GM21360 (cell line): ENCODE results near the gene CTDP1.

ENCODE experiments used
- ATAC-seq: cut with Tn5 transposase; IDR thresholded peaks from one replicate; pipeline ENCODE4 v1.9.1; 2021; ENCODE audit warnings: mild to moderate bottlenecking, moderate library complexity; ENCODE audit not compliant: unreplicated experiment

Gene CTDP1

DNA sequence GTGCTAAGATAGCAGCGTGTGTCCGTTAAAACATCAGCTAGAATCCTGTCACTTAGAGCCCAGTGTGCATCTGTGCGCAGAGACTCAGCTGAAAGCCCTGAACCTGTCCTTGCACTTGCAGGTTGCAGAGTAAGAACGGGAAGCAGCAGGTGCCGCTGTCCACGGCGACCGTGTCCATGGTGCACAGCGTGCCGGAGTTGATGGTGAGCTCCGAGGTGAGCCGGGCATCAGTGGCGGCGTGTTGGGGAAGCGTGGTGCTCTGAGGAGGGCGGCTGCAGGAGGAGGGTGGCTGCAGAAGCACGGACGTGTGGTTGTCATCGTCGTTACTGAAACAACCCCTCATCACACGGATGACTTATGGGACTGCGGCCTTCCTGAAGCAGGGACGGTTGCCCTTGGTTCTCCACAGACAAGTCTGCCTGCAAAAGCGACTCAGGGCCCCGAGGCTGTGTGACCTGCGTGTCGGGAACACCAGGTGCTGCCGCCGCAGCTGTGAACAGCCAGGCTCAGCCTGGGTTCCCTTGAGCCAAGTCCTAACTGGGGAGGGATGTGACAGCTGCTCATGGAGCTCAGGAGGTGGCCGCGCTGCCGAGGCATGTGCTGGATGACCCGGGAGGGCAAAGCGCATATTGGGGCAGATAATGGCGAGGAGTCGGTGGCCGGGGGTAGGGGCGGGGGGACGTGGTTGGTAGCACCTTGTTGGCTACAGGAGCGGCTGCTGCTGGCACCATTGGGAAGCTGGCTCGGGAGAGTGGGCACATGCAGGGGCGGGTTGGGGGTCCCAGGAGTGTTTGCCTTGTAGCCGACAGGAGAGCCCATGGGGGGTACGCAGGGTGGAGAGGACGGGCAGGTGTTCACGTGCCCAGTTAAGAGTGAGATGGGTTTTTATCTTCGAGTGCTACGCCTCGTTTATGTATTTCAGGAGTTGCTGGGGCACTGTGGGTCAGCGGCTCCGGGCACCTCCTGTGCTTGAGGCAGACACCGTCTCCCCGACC, 16.6 kb downstream of the CTDP1 start:
- ATAC-seq = no peak

DNA sequence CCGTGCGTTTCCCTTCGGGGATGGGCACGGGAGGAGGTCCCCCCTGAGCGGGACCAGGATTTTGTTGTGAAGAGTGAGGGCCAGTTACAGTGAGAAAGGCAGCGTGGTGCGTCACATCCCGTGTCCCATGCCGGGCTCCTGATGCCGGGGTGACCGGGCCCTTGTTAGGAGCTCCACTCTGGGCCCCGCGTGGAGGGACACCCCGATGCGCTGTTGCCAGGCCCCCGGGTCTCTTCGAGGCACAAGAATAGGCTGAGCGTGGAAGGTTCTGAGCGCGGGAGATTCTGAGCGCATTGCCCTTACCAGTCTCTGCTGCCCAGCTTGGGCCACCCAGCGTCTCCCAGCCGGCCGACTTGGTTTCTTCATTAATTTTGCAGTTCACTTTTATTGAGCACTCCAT, 17.6 kb downstream of the CTDP1 start:
- ATAC-seq = no peak

GRCh38 chr18:79697976-79698375, 18.4 kb downstream of the CTDP1 start:
- no peak for ATAC-seq

DNA sequence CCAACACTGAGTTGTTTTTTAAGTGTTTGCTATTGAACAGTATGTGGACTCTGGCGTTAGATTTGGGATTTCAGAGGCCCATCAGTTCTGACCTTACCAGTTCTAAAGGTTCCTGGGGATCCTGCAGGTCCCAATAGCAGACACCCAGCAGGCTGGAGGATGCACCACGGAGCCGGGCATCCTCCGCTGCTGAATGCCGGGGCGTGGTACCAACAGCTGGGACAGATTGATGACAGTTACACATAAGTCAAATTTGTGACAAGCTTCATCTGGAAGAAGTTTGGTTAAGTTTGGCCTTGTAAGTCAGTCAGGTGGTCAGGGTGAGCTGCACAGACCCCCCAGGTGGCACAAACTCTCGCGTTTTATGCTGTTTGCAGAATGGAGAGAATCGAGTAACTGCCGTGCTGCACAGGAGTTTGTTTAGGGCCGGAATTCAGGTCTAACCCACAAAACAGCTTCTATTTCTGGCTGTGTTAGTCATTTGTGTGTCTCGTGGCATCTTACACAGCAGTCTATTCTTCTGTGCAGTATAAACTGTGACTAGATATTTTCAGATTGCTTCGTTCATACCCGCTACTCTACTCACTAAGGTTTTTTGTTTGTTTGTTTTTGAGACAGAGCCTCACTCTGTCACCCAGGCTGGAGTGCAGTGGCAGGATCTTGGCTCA, 19.2 kb downstream of the CTDP1 start:
- ATAC-seq = no peak

- no peak for ATAC-seq
Observed at GRCh38 chr18:79699653-79700052, 20.1 kb downstream of the CTDP1 start.

DNA sequence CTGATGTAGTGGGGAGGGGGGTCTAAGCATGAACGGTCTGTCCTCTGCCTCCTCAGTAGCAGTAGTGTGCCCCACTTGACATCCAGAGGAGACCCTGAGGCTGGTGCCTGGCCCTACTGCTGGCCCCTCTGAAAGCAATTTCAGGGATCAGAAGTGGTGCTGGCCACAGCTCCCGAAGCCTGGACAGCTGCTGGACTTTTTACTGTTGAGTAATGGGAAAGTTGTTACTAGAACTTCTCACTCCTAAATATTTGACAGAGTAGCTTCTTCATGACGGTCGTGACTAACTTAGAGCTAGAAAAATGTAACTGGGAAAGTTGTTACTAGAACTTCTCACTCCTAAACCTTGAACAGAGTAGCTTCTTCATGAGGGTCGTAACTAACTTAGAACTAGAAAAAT, 23.3 kb downstream of the CTDP1 start:
- ATAC-seq = no peak

DNA sequence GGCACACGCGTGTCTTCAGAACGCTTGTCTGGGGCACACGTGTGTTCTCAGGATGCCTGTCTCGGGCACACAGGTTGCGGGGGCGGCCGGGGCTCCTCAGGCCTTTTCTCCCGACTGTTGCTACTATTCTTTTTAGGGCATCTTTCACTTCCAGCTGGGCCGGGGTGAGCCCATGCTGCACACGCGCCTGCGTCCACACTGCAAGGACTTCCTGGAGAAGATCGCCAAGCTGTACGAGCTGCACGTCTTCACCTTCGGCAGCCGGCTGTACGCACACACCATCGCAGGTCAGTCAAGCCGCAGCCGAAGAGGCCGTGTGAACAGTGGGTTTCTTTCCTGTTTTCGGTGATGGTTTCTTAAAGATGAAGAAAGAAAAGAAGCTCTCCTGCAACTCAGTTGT, 25.0 kb downstream of the CTDP1 start:
- no peak for ATAC-seq

GRCh38 chr18:79705272-79705671, 25.7 kb downstream of the CTDP1 start:
- no peak for ATAC-seq

DNA sequence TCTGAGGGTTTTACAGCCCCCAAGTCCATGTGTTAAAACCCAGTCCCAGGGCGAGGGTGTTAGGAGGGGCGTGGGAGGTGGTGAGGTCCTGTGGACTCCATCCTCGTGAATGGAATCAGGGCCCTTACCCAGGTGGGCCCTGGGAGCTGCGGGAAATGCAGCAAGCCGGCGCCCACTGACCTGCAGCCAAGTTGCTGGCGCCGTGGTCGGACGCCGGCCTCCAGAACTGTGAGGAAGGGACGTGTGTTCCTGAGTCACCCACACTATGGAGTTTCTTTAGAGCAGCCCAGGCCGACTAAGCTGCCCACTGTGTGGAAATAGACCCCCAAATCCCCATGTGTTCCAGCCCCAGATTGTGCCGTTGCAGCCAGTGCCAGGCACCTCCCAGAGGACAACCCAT, 26.4 kb downstream of the CTDP1 start:
- no peak for ATAC-seq

GRCh38 chr18:79706658-79707057, 27.1 kb downstream of the CTDP1 start:
- no peak for ATAC-seq

GRCh38 chr18:79707239-79707638, 27.6 kb downstream of the CTDP1 start:
- no peak for ATAC-seq

DNA sequence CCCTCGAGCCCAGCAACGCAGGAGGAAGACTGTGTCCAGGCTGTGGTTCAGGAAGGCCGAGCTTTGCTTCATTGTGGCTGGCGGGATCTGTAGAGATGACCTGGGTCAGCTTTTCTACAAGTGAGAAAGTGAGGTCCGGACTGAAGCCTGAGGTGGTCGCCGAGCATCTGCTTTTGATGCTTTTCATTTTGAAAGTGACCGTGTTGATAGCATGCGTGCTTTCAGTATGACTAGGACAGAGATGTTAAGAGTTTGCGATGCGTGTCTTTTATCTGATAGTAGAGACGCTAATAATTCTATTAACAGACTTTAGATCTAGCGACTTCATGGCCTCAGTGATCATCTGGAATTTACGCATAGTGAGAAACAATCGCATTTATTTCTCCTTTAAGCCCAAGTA, 28.1 kb downstream of the CTDP1 start:
- no peak for ATAC-seq

DNA sequence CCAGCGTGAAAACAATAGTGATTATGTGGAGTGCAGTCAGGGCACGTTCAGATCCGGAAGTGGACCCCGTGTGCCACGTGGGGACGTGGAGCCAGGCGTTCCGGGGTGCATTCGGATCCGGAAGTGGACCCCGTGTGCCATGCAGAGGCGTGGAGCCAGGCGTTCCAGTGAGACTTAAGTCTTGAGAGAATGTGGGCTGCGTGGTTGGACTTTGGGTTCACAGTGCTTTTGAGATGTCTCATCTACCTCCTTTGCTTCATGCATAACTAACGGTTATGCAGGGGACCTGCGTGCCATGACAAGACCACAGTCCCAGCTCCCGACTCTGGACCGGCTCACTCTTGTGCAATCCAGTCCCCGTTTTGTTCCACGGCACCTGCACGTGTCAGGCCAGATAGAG, 28.8 kb downstream of the CTDP1 start:
- no peak for ATAC-seq

GRCh38 chr18:79712206-79712857, 32.7 kb downstream of the CTDP1 start:
- no peak for ATAC-seq

GRCh38 chr18:79713341-79713740, 33.7 kb downstream of the CTDP1 start:
- ATAC-seq = no peak

- ATAC-seq = no peak
Observed at GRCh38 chr18:79714531-79715240, 35.1 kb downstream of the CTDP1 start.

DNA sequence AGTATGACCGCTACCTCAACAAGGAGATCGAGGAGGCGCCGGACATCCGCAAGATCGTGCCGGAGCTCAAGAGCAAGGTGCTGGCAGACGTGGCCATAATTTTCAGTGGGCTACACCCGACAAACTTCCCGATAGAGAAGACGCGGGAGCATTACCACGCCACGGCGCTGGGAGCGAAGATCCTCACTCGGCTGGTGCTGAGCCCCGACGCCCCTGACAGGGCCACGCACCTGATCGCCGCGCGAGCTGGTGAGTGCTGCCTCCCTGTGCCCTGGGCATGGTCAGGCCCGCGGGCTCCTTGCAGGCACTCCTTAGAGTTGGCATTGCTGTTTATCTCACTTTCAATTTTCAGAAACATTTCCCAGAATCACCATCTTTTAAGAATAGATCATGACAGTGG, 35.7 kb downstream of the CTDP1 start:
- ATAC-seq = no peak

DNA sequence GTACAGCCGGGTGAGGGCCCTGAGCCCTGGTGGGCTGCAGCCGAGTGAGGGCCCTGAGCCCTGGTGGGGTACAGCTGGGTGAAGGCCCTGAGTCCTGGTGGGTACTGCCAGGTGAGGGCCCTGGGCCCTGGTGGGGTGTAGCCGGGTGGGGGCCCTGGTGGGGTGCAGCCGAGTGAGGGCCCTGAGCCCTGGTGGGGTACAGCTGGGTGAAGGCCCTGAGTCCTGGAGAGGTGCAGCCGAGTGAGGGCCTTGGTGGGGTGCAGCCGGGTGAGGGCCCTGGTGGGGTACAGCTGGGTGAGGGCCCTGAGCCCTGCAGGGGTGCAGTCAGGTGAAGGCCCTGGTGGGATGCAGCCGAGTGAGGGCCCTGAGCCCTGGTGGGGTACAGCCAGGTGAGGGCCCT, 37.5 kb downstream of the CTDP1 start:
- ATAC-seq = no peak

- ATAC-seq = no peak
Observed at GRCh38 chr18:79717555-79718074, 38.0 kb downstream of the CTDP1 start.

GRCh38 chr18:79718126-79718525, 38.5 kb downstream of the CTDP1 start:
- ATAC-seq = no peak
